Measurements from ENCODE around the gene ENG.
"Not testable (repeated sequence)": the region's sequence is repeated elsewhere in the genome, so short reads cannot be mapped to it uniquely, and the experiment has no call there.

Gene ENG

DNA sequence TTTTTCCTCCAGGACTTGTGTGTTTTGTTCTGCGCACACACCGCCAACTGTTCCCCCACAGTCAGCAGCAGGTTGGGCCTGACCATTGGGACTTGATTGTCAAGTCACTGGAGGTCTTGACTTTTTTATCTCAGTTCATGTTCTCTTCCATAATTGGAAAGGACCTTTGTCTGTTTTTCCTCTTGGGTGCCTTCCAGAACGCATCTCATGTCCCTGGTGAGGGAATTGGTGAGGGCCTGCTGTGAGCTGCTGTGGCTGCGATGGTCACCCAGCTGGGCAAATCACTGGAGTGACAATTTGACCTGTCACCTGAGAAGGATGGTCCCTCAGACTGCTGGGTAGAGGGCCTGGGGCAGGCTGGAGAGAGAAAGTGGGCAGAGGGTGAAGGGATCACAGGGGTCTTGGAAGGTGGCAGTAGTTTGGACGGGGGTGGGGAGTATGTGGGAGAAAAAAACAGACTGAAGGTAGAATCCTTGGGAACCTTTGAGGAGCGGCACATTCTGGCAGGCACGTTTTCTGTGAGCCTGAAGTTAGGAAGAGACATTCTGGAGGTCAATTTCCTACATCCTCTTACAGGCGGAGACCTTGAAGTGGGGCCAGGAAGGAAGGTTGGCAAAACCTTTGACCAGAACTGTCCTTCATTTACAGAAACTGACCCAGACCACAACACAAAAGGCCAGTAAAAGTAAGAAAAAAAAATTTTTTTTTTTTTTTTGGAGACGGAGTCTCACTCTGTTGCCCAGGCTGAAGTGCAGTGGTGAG, 64.2 kb downstream of the ENG start:
- no peak for DNase-seq

DNA sequence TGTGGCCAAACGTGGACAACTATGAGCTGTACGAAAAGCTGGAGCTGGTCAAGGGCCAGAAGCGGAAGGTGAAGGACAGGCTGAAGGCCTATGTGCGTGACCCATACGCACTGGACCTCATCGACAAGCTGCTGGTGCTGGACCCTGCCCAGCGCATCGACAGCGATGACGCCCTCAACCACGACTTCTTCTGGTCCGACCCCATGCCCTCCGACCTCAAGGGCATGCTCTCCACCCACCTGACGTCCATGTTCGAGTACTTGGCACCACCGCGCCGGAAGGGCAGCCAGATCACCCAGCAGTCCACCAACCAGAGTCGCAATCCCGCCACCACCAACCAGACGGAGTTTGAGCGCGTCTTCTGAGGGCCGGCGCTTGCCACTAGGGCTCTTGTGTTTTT, 65.3 kb downstream of the ENG start:
- no peak for DNase-seq

DNA sequence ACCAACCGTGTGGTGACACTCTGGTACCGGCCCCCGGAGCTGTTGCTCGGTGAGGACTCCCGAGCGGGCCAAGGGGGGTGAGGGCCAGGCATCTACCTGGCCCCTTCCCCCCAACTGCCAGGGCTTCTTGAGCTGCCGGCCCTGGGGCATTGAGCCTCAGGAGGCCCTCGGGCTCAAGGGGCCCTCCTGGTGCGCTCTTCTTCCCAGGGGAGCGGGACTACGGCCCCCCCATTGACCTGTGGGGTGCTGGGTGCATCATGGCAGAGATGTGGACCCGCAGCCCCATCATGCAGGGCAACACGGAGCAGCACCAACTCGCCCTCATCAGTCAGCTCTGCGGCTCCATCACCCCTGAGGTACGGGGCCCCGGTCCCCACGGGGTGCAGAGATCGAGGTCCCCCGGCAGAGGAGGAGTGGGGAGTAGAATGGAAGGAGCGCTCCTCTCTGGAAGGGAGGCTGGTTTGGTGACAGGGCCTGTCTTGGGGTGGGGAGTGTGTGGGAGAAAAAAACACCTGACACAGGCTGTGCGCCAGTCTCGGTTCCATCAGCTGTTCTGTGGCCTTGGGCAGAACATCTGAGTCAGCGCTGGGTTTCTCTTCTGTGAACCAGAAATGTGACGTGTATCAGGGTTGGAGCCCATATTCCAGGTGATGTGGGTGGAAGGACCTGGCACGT, 66.0 kb downstream of the ENG start:
- DNase-seq, result no peak

DNA sequence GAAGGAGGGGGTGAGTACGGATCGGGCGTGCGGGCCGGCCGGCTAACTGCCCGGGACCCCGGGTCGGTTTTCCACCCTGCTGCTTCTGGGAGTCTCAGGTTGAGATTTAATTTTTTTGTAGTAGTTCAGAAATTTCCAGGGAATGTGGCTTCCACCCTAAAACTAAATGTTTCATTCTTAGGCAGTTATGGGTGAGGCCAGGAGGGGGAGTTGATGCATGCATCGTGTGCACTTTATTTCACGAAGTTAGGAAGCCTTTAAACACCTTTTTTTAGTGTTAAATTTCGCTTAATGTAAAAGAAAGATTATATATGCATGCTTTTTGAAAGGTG, 67.7 kb downstream of the ENG start:
- DNase-seq, result no peak

DNA sequence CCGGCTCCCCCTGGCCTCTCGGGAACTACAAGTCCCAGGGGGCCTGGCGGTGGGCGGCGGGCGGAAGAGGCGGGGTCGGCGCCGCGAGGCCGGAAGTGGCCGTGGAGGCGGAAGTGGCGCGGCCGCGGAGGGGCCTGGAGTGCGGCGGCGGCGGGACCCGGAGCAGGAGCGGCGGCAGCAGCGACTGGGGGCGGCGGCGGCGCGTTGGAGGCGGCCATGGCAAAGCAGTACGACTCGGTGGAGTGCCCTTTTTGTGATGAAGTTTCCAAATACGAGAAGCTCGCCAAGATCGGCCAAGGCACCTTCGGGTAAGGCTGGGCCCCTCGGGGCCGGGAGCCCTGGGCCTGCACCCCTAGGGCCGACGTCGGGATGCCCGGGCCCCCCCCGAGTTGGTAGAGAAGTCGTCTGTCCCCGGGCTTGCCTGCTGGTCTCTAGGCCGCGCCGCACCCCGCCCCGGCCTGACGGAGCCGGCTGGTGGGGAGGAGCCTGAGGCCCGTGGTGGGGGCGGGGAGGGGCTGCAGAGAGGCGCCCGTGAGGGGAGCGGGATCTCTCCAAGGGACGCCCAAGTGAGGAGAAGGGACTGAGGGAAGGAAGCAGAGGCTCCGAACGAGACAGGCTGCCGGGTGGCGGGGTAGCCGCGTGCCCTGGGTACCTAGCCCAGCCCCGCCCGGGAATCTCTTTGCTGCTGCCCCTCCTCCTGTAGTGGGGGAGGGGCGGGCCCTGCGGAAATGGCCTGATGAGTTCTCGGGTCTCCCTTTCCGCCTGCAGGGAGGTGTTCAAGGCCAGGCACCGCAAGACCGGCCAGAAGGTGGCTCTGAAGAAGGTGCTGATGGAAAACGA, 68.3 kb downstream of the ENG start, which contains the start of gene CDK9:
CDK9 (plus strand) TSS at position 102 of the 840 bp plus-strand sequence; CDS start at position 217, 115 bp downstream.
- peak; percentile 90 to 94 for DNase-seq

DNA sequence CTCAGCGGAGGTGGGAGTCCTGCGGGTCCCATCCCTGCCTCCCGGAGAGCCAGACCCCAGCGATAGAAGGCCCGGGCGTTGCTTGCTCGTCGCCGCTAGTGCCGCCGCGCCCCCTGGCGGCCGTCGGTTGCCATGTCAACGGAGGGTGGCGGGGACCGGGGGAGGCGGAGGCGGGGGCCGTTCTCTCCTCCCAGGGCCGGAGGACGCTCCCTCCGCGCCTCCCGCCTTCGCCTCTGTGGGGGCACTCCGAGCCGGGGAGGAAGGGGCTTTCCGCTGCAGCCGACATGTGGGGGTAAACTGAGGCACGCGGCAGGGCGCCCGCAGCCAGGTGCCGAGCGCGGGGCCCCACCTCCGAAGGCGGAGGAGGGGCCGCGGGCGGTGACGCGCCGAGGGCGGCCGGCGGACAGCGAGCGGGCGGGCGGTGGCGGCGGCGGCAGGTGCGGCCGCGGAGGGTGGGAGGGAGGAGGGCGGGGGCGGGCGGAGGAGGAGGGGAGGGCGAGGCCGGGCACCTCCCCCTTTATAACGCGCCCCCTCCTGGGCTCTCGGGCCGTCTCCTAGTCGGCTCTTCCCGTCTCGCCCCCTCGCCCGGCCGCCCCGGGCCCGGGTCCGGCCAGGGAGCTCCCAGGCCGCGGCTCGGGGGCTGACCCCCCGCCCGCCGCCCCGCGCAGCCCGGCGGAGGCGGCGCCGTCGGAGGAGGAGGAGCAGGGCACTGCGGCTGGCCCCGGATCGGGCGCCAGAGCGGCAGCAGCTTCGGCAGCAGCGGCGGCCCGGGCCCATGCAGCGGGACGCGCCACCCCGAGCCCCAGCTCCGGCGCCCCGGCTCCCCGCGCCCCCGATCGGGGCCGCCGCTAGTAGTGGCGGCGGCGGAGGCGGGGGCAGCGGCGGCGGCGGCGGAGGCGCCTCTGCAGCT, 69.2 kb downstream of the ENG start:
- peak; percentile 59 to 87 for DNase-seq

DNA sequence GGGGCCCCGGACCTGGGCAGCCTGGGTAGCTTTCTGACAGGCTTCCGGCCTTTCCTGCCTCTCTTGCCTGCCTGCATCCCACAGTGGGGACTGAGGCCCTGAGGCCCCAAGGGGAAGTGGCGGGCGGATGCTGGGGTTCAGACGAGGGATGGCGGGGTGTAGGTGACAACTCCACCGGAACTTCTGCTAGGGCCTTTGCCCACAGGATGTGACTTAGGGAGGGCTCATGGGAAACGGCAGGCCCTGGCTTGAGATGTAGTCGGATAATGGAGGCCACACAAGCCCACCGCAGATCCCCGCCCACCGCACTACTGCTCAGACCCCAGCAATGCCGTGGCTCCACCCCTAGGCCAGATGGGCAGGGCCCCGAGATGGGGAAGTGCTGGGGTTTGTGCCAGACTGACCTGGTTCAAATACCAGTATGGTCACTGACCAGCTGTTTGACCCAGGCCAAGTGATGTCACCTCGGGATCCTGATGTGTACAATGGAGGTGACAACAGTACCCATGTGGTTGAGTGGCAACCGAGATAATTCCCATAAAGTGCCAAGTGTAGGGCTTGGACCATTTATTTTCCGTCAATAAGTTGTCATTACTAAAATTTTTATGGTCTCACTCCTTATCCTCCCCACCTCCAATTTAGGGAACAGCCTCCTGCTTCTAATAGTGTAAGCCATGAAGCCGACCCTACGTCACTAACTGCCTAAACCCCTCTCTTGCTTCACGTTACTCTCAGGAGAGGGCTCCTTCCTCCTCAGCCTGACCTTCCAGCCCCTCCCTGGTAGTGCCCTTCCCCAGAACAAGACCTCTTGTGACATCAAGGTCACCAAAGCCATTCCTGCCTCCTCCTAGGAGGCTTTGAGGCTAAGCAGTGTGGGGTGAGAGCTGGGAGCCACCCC, 71.1 kb downstream of the ENG start:
- DNase-seq, result no peak

DNA sequence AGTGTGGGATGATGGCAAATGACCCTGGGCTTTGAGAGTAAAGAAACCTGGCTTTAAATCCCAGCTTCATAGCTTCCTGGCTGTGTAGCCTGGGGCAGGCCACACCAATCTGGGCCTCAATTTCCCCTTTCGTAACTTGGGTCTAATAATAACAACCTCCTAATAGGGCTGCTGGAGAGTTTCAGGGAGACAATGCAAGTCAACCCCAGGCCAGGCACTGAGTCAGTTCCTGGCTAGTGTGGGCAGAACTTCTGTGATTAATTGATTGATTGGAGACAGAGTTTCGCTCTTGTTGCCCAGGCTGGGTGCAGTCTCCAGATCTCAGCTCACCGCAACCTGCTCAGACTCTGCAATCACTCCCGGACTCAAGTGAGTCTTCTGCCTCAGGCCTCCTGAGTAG, 72.7 kb downstream of the ENG start:
- DNase-seq, result no peak

DNA sequence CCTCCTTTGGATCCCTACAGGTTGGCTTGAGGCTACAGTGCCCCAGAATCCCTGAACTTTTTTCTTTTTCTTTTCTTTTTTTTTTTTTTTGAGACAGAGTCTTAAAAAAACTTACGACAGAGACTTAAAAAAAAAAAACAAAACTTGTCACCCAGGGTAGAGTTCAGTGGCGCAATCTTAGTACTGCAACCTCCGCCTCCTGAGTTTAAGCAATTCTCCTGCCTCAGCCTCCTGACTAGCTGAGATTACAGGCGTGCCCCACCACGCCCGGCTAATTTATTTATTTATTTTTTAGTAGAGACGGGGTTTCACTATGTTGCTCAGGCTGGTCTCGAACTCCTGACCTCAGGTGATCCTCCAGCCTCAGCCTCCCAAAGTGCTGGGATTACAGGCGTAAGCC, 73.5 kb downstream of the ENG start:
- DNase-seq, result not testable (repeated sequence)

DNA sequence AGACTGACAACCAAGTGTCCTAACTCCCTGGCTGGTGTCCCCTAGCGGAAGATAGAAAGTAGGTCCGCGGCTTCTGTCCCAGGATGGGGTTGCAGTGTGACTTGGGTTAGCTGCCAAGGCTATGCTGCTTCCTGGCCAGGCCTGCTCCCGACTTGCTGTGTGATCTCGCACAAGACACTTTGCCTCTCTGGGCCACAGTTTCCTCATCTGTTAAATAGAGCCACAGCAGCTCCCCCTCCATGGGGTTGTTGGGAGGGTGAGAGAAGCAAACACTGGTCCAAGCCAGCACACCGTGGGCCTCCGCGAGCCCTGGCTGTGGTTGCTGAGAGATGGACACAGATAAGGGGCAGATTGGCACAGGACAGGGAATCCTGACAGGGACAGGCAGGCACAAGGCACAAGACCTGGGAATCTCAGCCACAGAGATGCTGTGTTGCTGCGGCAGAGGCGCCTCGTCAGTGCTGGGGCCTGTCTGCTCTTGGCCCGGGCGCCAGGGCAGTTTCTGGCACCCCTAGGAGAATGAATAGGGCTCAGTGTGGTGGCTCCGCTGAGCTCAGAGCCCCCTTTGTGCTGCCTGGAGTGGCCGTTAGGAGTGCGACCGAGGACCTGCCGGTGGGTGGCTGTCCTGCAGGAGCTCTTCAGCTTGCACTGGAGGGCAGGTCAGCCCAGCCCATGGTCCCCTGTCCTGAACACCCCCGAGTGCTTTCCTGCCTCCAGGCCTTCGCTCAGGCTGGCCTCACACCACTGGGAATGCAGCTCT, 74.2 kb downstream of the ENG start:
- no peak for DNase-seq

DNA sequence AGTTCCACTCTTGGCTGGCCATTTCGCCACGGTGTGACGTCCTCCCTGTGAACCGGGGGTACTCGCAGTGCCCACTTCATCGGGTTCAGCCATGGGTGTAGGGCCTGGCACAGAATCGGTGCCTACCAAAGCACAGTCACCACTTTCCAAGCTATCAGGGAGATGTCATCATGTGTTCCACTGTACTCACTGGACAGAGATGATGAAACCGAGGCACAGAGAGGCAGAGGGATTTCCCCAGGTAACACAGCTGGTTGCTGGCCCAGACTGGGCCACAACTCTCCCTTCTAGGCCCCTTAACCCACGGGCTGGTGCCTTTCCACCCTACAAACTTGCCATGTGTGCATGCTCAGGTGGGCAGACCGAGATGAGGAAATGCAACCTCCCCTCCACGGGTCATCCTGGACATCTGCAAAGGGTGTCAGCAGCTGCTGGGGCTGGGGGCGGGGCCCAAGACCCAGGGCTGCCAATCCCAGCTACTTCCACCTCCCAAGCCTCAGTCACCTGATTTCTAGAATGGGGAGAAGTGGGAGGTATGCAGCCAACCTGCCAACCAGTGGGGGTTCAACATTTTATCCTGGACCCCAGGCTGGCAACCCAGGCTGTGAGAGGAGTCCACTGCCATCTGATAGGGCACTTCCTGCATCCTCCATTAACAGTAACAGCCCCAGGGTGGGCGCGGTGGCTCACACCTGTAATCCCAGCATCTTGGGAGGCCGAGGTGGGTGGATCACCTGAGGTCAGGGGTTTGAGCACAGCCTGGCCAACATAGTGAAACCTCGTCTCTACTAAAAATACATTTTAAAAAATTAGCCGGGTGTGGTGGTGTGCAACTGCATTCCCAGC, 75.1 kb downstream of the ENG start:
- no peak for DNase-seq

DNA sequence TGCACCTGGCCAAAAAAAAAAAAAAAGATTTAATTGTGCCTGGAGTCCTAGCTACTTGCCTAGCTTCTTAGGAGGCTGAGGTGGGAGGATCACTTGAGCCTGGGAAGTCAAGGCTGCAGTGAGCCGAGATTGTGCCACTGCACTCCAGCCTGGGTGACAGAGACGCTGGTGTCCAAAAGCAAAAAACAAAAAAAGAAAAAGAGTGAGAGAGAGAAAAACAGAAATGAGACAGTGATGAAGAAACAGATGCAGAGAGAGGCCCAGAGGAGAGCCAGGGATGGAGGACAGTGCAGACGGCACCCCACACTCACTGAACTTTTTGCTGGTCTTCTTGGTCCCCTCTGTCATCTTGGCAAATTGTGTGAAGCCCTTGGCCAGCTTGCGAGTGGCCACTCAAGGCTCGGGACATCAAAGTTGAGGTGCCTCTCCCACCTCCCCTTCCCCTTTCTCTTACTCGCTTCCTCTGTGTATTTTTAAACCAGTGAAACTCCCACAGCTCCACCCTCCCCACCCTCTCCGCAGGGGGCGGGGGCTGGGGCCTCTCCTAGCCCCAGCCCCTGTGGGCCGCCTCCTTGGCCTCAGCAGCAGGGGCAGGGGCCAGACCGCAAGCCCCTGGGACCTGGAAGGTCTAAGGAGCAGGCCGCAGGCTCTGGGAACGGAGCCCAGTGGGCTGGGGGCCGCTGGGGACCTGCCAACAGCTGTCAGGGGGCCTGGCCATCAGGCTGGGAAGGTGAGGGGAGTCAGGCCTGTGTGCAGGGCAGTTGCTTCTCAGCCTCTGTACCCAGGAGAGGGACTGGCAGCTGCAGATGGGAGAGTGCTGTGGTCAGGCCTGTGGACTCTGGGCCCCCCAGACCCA, 76.0 kb downstream of the ENG start, which contains the start of gene SH2D3C:
SH2D3C (minus strand) TSS at position 387 of the 856 bp plus-strand sequence; CDS start at position 348, 39 bp downstream.
- no peak for DNase-seq

DNA sequence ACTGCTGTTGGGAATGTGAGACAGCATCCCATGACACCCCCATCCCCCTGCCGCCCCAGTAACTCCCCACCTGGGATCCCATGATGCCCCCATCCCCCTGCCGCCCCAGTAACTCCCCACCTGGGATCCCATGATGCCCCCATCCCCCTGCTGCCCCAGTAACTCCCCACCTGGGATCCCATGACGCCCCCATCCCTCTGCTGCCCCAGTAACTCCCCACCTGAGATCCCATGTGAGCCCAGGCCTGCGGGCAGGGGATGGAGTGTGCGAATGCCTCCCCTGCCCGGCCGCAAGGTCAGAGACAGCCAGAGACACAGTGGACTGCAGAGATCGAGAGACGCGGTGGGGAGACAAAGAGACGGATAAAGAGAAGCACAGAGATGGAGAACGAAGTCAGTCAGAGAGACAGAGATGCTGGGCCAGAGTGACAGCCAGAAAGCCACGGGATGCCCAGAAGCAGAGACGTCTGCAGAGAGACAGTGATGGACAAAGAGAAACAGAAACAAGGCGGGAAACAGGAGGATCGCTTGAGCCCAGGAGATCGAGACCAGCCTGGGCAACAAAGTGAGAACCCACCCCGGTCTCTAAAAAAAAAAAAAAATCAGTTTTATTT, 77.0 kb downstream of the ENG start:
- DNase-seq, result no peak

DNA sequence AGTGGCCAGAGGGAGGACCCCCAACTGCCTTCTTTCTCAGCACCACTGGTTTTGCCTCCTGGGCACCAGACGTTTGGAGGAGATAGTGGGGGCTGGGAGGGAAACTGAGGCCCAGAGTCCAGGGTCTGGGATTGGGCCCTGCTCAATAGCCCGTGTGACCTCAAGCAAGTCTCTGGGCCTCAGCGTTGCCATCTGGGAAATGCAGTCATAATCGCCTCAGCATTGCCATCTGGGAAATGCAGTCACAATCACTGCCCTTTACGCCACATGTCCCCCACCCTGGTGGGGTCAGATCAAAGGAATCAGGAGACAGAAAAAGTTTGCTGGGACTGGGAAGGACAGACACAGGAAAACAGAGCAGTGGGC, 77.6 kb downstream of the ENG start:
- no peak for DNase-seq

DNA sequence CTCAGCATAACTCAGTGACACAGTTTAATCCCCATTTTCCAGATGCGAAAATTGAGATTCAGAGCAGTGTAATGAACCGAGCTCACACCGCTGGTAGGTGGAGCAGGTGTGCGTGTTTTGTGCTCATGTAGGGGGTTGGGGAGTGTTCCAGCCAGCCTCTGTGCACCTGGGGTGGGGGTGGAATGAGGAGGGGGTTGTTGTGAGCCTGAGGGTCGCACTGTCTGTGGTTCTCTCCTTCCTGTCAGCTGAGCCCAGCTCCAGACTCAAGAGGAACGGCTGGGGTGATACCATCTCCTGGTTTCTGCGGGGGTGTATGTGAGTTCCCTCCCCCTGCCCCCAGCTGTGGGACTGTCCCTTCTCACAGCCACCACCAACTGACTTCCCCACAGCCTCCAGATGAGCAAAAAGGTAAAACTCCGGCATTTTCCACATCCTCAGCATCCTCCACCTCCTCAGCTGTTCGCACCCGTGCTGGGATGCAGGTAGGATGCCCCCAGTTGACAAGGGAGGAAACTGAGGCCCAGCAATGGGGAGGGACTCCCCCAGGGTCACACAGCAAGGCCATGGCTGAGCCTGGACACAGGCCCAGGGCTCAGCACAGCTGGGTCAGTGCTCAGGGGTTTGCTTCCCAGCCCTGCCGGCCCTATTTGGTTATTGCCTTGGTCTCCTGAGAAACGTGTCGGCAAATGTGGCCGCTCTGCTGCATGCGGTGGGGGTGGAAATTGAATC, 78.1 kb downstream of the ENG start:
- DNase-seq, result peak in 1 of 2 experiments; percentile 43

DNA sequence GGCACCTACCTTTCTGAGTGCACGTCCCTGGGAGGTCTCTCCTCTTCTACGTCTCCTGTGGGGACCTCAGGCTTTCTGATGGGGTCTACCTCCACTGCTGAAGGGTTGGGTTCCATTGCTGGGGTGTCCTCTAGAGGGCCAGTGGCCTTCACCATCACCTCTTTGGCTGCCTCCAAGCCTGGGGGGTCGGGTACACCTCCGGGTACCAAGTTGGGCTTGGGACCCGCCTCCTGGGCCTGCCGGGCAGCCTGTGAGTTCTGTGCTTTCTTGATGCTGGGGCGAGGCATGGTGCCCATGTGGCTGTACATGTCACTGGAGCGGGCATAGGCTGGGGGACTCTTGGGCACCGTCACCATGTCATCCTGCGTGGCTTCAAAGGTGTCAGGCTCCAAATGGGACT, 80.5 kb downstream of the ENG start:
- DNase-seq, result no peak

DNA sequence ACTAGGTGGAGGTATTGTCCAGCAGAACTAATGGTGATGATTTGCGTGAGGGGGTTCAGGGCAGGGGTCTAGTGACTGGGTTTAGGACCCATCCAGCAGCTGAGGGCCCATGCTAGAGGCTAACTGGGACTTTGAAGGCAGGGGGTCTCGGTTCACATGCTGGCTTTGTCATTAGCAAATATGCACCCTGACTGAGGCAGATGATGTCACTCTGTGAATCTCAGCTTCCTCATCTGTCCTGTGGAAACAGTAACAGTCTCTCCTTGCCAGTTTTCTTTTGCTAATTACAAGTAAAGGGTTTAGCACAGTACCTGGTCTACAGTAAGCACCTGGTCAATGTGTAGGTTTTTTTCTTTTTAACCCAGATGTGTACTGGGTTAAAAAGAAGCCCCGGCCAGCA, 81.2 kb downstream of the ENG start:
- DNase-seq, result no peak

DNA sequence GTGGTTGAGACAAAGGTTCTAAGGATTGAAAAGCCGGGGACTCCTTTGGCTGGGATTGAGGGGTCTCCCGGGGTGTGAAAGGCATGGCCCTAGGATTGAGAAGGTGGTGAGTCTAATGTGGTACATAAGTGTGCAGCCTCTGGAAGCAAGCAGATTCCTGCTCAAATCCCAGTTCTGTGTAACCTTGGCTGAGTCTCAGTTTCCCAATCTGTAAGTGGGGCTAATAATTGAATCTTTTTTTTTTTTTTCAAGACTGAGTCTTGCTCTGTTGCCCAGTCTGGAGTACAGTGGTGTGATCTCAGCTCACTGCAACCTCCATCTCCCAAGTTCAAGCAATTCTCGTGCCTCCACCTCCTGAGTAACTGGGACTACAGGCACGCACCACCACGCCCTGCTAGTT, 81.9 kb downstream of the ENG start:
- no peak for DNase-seq
